ENCODE measurements around the gene NEXMIF.
"Not testable (repeated sequence)": the region's sequence is repeated elsewhere in the genome, so short reads cannot be mapped to it uniquely, and the experiment has no call there.

Gene NEXMIF

GRCh38 chrX:74925225-74926088 is at the start of gene NEXMIF:
TSS of gene NEXMIF (minus strand) at chrX:74925452.
- no peak for DNase-seq (ENCODE audit: low read depth)

GRCh38 chrX:74961962-74962361 is 36.7 kb upstream of the NEXMIF start:
- DNase-seq (ENCODE audit: low read depth): not testable (repeated sequence)

GRCh38 chrX:74949717-74950116 is 24.5 kb upstream of the NEXMIF start:
- no peak for DNase-seq (ENCODE audit: low read depth)

- DNase-seq (ENCODE audit: low read depth): no peak
Observed at GRCh38 chrX:74940414-74940813, 15.2 kb upstream of the NEXMIF start.

GRCh38 chrX:74931214-74931613 is 6.0 kb upstream of the NEXMIF start:
- no peak for DNase-seq (ENCODE audit: low read depth)

GRCh38 chrX:74924449-74925224 is 615 bp downstream of the NEXMIF start:
- DNase-seq (ENCODE audit: low read depth): no peak

- no peak for DNase-seq (ENCODE audit: low read depth)
Observed at GRCh38 chrX:74923942-74924448, 1.3 kb downstream of the NEXMIF start.

- no peak for DNase-seq (ENCODE audit: low read depth)
Observed at GRCh38 chrX:74922922-74923543, 2.2 kb downstream of the NEXMIF start.

- DNase-seq (ENCODE audit: low read depth): no peak
Observed at GRCh38 chrX:74911494-74911893, 13.8 kb downstream of the NEXMIF start.

- no peak for DNase-seq (ENCODE audit: low read depth)
Observed at GRCh38 chrX:74906417-74906816, 18.8 kb downstream of the NEXMIF start.

- no peak for DNase-seq (ENCODE audit: low read depth)
Observed at GRCh38 chrX:74902806-74903205, 22.4 kb downstream of the NEXMIF start.

GRCh38 chrX:74892561-74892960 is 32.7 kb downstream of the NEXMIF start:
- DNase-seq (ENCODE audit: low read depth): no peak

GRCh38 chrX:74890676-74891430 is 34.4 kb downstream of the NEXMIF start:
- no peak for DNase-seq (ENCODE audit: low read depth)

- DNase-seq (ENCODE audit: low read depth): not testable (repeated sequence)
Observed at GRCh38 chrX:74882383-74882782, 42.9 kb downstream of the NEXMIF start.

- DNase-seq (ENCODE audit: low read depth): no peak
Observed at GRCh38 chrX:74865725-74866124, 59.5 kb downstream of the NEXMIF start.

- DNase-seq (ENCODE audit: low read depth): no peak
Observed at GRCh38 chrX:74853255-74853654, 72.0 kb downstream of the NEXMIF start.

GRCh38 chrX:74835566-74835965 is 89.7 kb downstream of the NEXMIF start:
- no peak for DNase-seq (ENCODE audit: low read depth)

GRCh38 chrX:74819797-74820196 is 105.5 kb downstream of the NEXMIF start:
- DNase-seq (ENCODE audit: low read depth): not testable (repeated sequence)

GRCh38 chrX:74814681-74815080 is 110.6 kb downstream of the NEXMIF start:
- DNase-seq (ENCODE audit: low read depth): no peak

GRCh38 chrX:74804574-74804973 is 120.7 kb downstream of the NEXMIF start:
- DNase-seq (ENCODE audit: low read depth): no peak

GRCh38 chrX:74800062-74800461 is 125.2 kb downstream of the NEXMIF start:
- no peak for DNase-seq (ENCODE audit: low read depth)

Data from CMK (cell line).